KOPT-K1 (cell line): ENCODE results near the gene FAM43B.

ENCODE experiments used
- H3K27ac ChIP-seq: fragments of 200-600 bp; sonication (generic); 2 replicates; pipeline ENCODE4 v1.5.1; 2016; ENCODE audit warnings: antibody characterized with exemption, mild to moderate bottlenecking, low read depth, low read length; ENCODE audit not compliant: poor library complexity, severe bottlenecking
- H3K36me3 ChIP-seq: fragments of 200-600 bp; sonication (generic); 2 replicates; pipeline ENCODE4 v1.5.1; 2017; ENCODE audit warnings: antibody characterized with exemption, mild to moderate bottlenecking, low read length, moderate library complexity; ENCODE audit not compliant: insufficient read depth
- H3K9me3 ChIP-seq: fragments of 200-600 bp; sonication (generic); 2 replicates; pipeline ENCODE4 v1.5.1; 2017; ENCODE audit warnings: antibody characterized with exemption, low read length, mild to moderate bottlenecking; ENCODE audit not compliant: insufficient read depth, poor library complexity, severe bottlenecking

Gene FAM43B

GRCh38 chr1:20573987-20574386, 21.6 kb downstream of the FAM43B start:
- Histone ChIP-seq H3K27ac (no peak overlapping the region), H3K9me3 (peaks cover 4% of the 10 kb centered on the region), H3K36me3 (no peaks in the 10 kb centered on the region)

DNA sequence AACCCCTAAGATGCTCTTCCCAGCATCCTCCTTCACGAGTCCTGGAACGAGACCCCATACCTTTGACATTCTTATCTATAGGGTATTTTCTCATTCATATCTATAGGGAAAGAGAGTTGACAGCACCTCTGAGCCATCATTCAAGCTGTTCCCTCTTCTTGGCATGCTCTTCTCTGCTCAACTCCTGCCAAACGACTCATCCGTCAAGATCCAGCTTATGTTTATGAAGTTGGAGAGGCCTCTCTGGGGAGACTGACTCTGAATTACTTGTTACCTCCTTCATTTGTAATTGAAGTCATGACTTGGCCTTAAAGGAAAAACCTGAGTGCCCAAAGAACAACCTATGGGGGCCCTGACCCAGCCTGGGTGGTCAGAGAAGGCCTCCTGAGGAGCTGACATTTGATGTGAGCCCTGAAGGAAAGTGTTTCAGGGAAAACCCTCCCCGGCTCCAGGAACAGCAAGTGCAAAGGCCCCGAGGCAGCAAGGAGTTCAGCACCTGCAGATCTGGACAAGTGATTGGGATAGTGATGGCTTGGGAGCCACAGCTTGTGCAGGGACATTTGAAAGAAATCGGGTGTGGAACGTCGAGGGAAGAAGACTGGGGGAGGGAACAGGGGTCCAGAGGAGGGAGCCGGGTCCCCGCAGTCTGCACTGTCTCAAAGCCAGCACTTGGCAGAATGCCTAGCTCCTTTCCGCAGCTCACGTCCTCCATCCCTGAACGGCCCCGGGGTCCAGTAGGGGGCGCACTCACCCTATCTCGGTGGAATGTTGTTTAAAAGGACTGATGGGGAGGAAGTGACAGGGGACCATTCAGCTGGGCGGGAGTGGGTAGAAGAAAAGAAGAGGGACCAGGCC, 22.5 kb downstream of the FAM43B start:
- peaks cover 4% of the 10 kb centered on the region for H3K9me3 ChIP-seq
- no peak overlapping the region for H3K27ac ChIP-seq
- H3K36me3 ChIP-seq = no peaks in the 10 kb centered on the region

- Histone ChIP-seq H3K36me3 (no peaks in the 10 kb centered on the region), H3K27ac (no peak overlapping the region), H3K9me3 (peaks cover 4% of the 10 kb centered on the region)
Measured at GRCh38 chr1:20575541-20576336, 23.4 kb downstream of the FAM43B start.

GRCh38 chr1:20578062-20578461, 25.7 kb downstream of the FAM43B start:
- H3K27ac ChIP-seq = no peak overlapping the region
- H3K9me3 ChIP-seq = no peaks in the 10 kb centered on the region
- no peaks in the 10 kb centered on the region for H3K36me3 ChIP-seq

DNA sequence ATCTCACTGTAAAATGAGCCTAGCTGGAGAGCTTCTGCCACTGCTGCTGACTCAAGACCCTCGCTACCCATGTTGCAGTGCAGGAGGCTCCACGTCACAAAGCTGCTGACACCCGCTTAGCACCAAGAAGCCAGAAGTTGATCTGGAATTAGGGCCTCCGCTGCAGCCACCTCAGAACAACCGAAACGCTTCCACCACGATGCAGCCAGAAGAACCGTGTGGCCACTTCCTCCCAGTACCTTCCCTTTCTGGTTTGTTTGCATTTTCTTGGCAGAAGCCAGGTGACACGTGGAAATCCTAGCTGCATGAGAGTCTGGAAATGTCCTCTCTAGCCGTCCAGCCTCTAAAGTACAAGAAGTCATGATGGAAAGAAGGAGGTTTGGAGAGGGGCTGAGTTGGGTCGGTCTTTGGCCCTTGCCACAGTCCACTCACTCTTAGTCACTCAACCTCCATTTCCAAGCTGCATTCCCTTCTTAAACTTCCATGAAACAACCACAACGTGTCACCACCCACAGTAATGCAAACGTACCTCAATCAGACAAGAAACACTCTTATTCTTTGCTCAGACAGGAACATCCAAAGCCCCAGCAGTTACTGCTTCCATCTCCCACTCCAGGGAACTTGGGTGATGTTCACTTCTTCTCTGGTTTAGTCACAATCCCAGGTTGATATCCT, 26.5 kb downstream of the FAM43B start:
- Histone ChIP-seq H3K9me3 (no peaks in the 10 kb centered on the region), H3K27ac (no peak overlapping the region), H3K36me3 (no peaks in the 10 kb centered on the region)

DNA sequence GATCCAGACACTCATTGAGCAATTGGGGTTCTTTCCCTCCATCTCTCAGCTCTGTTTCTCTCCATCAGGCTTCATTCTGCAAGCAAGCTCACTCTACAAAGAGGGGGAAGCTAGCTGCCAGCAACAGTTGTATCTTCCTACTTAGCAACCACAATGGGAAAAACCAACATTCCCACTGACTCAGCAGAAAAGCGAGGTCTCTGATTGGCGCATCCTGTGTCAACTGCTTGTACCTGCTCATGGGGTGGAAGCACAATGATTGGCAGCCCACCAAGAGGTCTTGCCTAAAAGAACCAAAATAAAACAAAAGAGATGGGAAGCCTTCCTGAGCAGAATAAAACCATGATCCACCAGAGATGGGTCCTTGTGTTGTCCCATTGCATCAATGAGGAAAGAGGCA, 32.5 kb downstream of the FAM43B start:
- no peaks in the 10 kb centered on the region for H3K9me3 ChIP-seq
- no peaks in the 10 kb centered on the region for H3K36me3 ChIP-seq
- H3K27ac ChIP-seq = no peak overlapping the region

DNA sequence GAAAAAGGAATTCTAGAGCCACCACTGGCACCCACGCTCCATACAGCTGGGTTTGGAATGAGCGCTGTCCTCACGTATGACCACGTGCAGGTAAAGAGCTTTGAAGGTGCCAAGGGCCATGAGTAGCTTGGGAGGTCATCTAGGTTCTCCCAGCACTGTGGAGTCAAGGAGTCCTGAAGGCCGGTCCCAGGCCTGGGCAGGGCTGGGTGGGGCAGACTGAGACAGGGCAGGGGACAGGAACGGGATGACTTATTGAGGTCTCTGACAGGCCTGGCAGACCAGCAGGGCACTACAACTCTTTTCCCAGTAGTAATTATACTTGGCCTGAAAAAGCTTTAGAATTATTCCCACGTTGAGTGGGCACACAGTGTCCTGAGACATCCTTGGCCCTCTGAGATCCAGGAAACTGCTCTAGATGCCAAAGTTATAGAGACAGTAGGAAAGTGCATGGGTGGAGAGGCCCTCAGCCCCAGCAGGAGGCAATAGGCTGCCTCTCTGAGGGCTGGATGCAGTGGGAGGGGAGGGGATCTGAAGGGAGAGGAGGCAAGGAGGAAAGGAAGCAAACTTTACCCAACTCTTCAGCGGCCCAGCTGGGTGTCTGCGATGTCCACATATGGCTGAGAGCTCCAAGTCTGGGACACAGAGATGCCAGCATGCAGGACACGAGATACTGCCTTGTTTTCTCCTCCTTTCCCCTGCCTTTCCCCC, 34.7 kb downstream of the FAM43B start:
- Histone ChIP-seq H3K36me3 (no peaks in the 10 kb centered on the region), H3K27ac (no peak overlapping the region), H3K9me3 (no peaks in the 10 kb centered on the region)

- H3K9me3 ChIP-seq = no peaks in the 10 kb centered on the region
- no peaks in the 10 kb centered on the region for H3K36me3 ChIP-seq
- H3K27ac ChIP-seq = no peak overlapping the region
Measured at GRCh38 chr1:20587661-20588053, 35.3 kb downstream of the FAM43B start.

- Histone ChIP-seq H3K27ac (no peak within 1 kb of the TSS), H3K9me3 (no peaks in the 10 kb centered on the region), H3K36me3 (no peaks in the 10 kb centered on the region)
Measured at GRCh38 chr1:20588634-20589225, 36.4 kb downstream of the FAM43B start, which contains the start of gene CDA. Gene CDA (plus strand): TSS chr1:20589097. CDS start chr1:20589130, 33 bp downstream.

GRCh38 chr1:20589331-20590278, 37.2 kb downstream of the FAM43B start:
- no peak overlapping the region for H3K27ac ChIP-seq

GRCh38 chr1:20590306-20590777, 38.0 kb downstream of the FAM43B start:
- no peaks in the 10 kb centered on the region for H3K9me3 ChIP-seq
- no peaks in the 10 kb centered on the region for H3K36me3 ChIP-seq
- H3K27ac ChIP-seq = no peak overlapping the region

More at GRCh38 chr1:20589331-20590278, 37.2 kb downstream of the FAM43B start:
- Histone ChIP-seq H3K36me3 (no peaks in the 10 kb centered on the region), H3K9me3 (no peaks in the 10 kb centered on the region)

DNA sequence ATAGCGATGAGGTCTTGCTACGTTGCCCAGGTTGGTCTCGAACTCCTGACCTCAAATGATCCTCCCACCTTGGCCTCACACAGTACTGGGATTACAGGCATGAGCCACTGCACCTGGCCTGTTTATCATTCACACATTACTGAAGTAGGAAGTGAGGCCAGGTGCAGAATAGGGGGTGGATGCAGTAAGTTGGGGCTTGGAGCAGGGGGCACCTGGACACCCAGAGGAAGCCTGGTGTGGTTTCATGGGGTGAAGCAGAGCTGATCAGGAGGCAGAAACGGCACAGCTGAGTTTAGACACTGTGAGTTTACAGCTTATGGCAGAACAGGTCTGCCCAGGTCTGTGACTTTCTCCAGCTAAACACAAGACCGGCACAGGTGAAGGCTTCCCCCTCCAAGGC, 41.4 kb downstream of the FAM43B start:
- no peak overlapping the region for H3K27ac ChIP-seq
- H3K9me3 ChIP-seq = no peaks in the 10 kb centered on the region
- no peaks in the 10 kb centered on the region for H3K36me3 ChIP-seq

- Histone ChIP-seq H3K36me3 (no peaks in the 10 kb centered on the region), H3K9me3 (no peaks in the 10 kb centered on the region), H3K27ac (no peak overlapping the region)
Measured at GRCh38 chr1:20594746-20595145, 42.4 kb downstream of the FAM43B start.
